HepG2 (cell line): Measurements from ENCODE around the gene FGFR3. TPM values are rescaled to one million over a fixed set of nuclear protein-coding genes. Genes with fewer than 3 reads are reported as not detected.

ENCODE experiments used
- HOXA5 ChIP-seq: sonication (generic); formaldehyde crosslinking; IDR thresholded peaks from 2 replicates; pipeline ENCODE4 v1.4.0; 2020; ENCODE audit warnings: missing genetic modification reagents
- KLF9 ChIP-seq: IDR thresholded peaks from 2 replicates; pipeline ENCODE4 v1.6.1; 2016; ENCODE audit warnings: low read depth
- MATR3 ChIP-seq: sonication (generic); formaldehyde crosslinking; IDR thresholded peaks from 2 replicates; pipeline ENCODE4 v1.4.0; 2020; ENCODE audit warnings: missing genetic modification reagents
- MTA3 ChIP-seq: sonication (generic); formaldehyde crosslinking; IDR thresholded peaks from 2 replicates; pipeline ENCODE4 v1.4.0; 2020; ENCODE audit warnings: missing genetic modification reagents
- PITX1 ChIP-seq: sonication (generic); formaldehyde crosslinking; IDR thresholded peaks from 2 replicates; pipeline ENCODE4 v1.5.1; 2020; ENCODE audit warnings: mild to moderate bottlenecking, missing genetic modification reagents
- POLR2AphosphoS2 ChIP-seq: IDR thresholded peaks from 2 replicates; pipeline ENCODE4 v1.6.1; 2011; ENCODE audit warnings: low read depth, low read length, improper control_type of control experiment
- RBAK ChIP-seq: sonication (generic); formaldehyde crosslinking; IDR thresholded peaks from 2 replicates; pipeline ENCODE4 v1.5.1; 2020; ENCODE audit warnings: mild to moderate bottlenecking, missing genetic modification reagents
- RFX1 ChIP-seq: fragments of 450-650 bp; IDR thresholded peaks from 2 replicates; pipeline ENCODE4 v1.6.1; 2017
- RFX5 ChIP-seq: IDR thresholded peaks from 2 replicates; pipeline ENCODE4 v1.6.1; 2011; ENCODE audit warnings: low read depth, low read length, improper control_type of control experiment
- ZNF138 ChIP-seq: sonication (generic); formaldehyde crosslinking; IDR thresholded peaks from 2 replicates; pipeline ENCODE4 v1.5.0; 2020; ENCODE audit warnings: mild to moderate bottlenecking, low read depth, missing genetic modification reagents
- ZNF224 ChIP-seq: sonication (generic); formaldehyde crosslinking; IDR thresholded peaks from 2 replicates; pipeline ENCODE4 v1.5.0; 2020; ENCODE audit warnings: mild to moderate bottlenecking, missing genetic modification reagents
- ZNF441 ChIP-seq: sonication (generic); formaldehyde crosslinking; IDR thresholded peaks from 2 replicates; pipeline ENCODE4 v1.7.0; 2021; ENCODE audit warnings: missing genetic modification reagents, borderline replicate concordance
- ZNF550 ChIP-seq: sonication (generic); formaldehyde crosslinking; IDR thresholded peaks from 2 replicates; pipeline ENCODE4 v1.4.0; 2020; ENCODE audit warnings: mild to moderate bottlenecking, missing genetic modification reagents, borderline replicate concordance
- ZNF841 ChIP-seq: sonication (generic); formaldehyde crosslinking; IDR thresholded peaks from 2 replicates; pipeline ENCODE4 v1.8.1; 2023; ENCODE audit warnings: missing genetic modification reagents, borderline replicate concordance
- polyA plus RNA-seq, 8 experiments: library from polyadenylated mRNA; depleted of rRNA in 3 of 8; stranded (reverse) in 7 of 8; unstranded in 1 of 8; fragments of >200 nt; fragmentation: Illumina TruSeq in 4 of 8; extraction: Trizol in 4 of 8; gene quantifications; 2 replicates each; pipeline versions ENCODE4 v1.2.1 to v1.2.3, GENCODE V29; 2011 to 2016; ENCODE audit warnings: low read depth in 4 of 8, missing spikeins in 1 of 8, mixed read lengths in 1 of 8; ENCODE audit not compliant: insufficient read depth in 1 of 8
- total RNA-seq, 5 experiments: library from RNA; depleted of rRNA; stranded (reverse); fragments of >200 nt; fragmentation: Illumina TruSeq; extraction: Trizol; gene quantifications; 2 replicates each; pipeline ENCODE4 v1.2.3, GENCODE V29; 2016; ENCODE audit warnings: low read depth in 1 of 5
- TF ChIP-seq, protein P1 (sequence below): sonication (generic); formaldehyde crosslinking; IDR thresholded peaks from one replicate; pipeline ENCODE4 v1.5.1; 2020; ENCODE audit warnings: mild to moderate bottlenecking, missing genetic modification reagents; ENCODE audit errors: not compliant biosample characterization
- TF ChIP-seq, protein P2 (sequence below): sonication (generic); formaldehyde crosslinking; IDR thresholded peaks from 2 replicates; pipeline ENCODE4 v1.5.1; 2020; ENCODE audit warnings: mild to moderate bottlenecking, missing genetic modification reagents, moderate library complexity
- TF ChIP-seq, protein P3 (sequence below): sonication (generic); formaldehyde crosslinking; conservative IDR thresholded peaks from 2 replicates; pipeline ENCODE4 v1.4.0; 2020; ENCODE audit warnings: missing genetic modification reagents

The FGFR3 gene
- total and polyA plus RNA-seq, 2 of the 13 experiments (the other 11 are each of a cell fraction or from before 2014, with no cell fraction given): 103 to 109 TPM

DNA sequence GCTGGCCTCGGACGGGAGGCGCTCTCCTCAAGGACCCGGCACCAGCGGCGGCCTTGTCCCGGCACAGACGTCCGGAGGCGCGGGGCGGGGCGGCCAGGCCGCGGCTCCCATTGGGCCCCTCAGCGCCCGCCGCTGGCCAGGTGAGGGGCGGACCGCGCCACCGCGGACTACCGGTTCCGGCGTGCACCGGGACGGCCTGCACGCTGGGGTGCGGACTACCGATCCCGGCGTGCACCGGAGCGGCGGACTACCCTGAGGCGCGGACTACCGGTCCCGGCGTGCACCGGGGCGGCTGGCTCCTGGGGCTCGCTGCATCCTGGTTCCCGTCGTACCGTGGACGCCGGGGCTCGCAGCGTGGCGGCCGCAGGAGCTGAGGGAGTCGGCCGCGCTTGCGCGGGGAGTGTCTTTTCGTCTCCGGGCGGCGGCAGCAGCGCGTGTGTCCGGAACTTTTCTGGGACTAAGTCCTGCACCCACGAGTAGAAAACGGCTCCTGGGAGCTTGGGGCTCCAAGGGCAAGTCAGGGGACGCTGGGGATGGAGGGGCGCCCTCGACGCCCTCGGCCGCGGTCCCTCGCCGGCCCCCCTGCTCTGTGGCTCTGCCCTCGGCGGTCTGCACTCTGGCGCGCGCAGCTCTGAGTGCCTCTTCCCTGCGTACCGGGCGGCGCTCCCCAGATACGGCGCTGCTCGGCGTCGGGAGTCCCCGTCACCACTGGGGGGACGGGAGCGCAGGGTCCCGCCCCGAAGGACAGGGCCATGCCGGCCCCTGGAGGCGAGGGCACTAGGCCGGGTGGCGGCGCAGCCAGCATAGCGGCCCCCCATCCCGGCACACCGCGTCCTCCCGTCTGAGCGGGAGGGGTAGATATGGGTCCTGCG is 63.2 kb downstream of the FGFR3 start, which contains the start of gene LETM1 (continued):
- TF ChIP-seq, protein P1, sequence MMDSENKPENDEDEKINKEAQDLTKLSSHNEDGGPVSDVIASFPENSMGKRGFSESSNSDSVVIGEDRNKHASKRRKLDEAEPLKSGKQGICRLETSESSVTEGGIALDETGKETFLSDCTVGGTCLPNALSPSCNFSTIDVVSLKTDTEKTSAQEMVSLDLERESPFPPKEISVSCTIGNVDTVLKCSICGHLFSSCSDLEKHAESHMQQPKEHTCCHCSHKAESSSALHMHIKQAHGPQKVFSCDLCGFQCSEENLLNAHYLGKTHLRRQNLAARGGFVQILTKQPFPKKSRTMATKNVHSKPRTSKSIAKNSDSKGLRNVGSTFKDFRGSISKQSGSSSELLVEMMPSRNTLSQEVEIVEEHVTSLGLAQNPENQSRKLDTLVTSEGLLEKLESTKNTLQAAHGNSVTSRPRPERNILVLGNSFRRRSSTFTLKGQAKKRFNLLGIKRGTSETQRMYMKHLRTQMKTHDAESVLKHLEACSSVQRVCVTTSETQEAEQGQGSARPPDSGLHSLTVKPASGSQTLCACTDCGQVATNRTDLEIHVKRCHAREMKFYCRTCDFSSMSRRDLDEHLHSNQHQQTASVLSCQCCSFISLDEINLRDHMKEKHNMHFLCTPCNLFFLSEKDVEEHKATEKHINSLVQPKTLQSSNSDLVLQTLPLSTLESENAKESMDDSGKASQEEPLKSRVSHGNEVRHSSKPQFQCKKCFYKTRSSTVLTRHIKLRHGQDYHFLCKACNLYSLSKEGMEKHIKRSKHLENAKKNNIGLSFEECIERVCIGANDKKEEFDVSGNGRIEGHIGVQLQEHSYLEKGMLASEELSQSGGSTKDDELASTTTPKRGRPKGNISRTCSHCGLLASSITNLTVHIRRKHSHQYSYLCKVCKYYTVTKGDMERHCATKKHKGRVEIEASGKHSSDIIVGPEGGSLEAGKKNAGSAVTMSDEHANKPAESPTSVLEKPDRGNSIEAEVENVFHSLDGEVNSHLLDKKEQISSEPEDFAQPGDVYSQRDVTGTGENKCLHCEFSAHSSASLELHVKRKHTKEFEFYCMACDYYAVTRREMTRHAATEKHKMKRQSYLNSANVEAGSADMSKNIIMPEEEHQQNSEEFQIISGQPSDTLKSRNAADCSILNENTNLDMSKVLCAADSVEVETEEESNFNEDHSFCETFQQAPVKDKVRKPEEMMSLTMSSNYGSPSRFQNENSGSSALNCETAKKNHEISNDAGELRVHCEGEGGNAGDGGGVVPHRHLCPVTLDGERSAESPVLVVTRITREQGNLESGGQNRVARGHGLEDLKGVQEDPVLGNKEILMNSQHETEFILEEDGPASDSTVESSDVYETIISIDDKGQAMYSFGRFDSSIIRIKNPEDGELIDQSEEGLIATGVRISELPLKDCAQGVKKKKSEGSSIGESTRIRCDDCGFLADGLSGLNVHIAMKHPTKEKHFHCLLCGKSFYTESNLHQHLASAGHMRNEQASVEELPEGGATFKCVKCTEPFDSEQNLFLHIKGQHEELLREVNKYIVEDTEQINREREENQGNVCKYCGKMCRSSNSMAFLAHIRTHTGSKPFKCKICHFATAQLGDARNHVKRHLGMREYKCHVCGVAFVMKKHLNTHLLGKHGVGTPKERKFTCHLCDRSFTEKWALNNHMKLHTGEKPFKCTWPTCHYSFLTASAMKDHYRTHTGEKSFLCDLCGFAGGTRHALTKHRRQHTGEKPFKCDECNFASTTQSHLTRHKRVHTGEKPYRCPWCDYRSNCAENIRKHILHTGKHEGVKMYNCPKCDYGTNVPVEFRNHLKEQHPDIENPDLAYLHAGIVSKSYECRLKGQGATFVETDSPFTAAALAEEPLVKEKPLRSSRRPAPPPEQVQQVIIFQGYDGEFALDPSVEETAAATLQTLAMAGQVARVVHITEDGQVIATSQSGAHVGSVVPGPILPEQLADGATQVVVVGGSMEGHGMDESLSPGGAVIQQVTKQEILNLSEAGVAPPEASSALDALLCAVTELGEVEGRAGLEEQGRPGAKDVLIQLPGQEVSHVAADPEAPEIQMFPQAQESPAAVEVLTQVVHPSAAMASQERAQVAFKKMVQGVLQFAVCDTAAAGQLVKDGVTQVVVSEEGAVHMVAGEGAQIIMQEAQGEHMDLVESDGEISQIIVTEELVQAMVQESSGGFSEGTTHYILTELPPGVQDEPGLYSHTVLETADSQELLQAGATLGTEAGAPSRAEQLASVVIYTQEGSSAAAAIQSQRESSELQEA (CRISPR knock-in tag): no peak
- TF ChIP-seq RFX5 (no peak), PITX1 (CRISPR knock-in tag) (0 out of 2 replicates have a peak, but pooled peaks have one; percentile 13), RFX1 (no peak), ZNF441 (CRISPR knock-in tag) (no peak), RBAK (CRISPR knock-in tag) (no peak), ZNF224 (CRISPR knock-in tag) (0 out of 2 replicates have a peak, but pooled peaks have one; percentile 69), HOXA5 (CRISPR knock-in tag) (peak; percentile 77; the same call in 1 of the 2 replicates), MATR3 (CRISPR knock-in tag) (no peak), POLR2AphosphoS2 (no peak), KLF9 (0 out of 2 replicates have a peak, but pooled peaks have one; percentile 69), ZNF550 (CRISPR knock-in tag) (no peak), ZNF841 (CRISPR knock-in tag) (0 out of 2 replicates have a peak, but pooled peaks have one; percentile 28), MTA3 (CRISPR knock-in tag) (no peak), ZNF138 (CRISPR knock-in tag) (peak; percentile 55; the same call in 1 of the 2 replicates)
- TF ChIP-seq, protein P2, sequence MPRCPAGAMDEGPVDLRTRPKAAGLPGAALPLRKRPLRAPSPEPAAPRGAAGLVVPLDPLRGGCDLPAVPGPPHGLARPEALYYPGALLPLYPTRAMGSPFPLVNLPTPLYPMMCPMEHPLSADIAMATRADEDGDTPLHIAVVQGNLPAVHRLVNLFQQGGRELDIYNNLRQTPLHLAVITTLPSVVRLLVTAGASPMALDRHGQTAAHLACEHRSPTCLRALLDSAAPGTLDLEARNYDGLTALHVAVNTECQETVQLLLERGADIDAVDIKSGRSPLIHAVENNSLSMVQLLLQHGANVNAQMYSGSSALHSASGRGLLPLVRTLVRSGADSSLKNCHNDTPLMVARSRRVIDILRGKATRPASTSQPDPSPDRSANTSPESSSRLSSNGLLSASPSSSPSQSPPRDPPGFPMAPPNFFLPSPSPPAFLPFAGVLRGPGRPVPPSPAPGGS: peak; percentile 78; the same call in 1 of the 2 replicates
- TF ChIP-seq, protein P3, sequence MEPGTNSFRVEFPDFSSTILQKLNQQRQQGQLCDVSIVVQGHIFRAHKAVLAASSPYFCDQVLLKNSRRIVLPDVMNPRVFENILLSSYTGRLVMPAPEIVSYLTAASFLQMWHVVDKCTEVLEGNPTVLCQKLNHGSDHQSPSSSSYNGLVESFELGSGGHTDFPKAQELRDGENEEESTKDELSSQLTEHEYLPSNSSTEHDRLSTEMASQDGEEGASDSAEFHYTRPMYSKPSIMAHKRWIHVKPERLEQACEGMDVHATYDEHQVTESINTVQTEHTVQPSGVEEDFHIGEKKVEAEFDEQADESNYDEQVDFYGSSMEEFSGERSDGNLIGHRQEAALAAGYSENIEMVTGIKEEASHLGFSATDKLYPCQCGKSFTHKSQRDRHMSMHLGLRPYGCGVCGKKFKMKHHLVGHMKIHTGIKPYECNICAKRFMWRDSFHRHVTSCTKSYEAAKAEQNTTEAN (CRISPR knock-in tag): no peak; the same call in 1 of the 2 replicates
